IMR-90 (cell line): ENCODE data around the gene AGAP9. TPM values are rescaled to one million over a fixed set of nuclear protein-coding genes. Genes with fewer than 3 reads are reported as not detected.
"Not testable (repeated sequence)": the region's sequence is repeated elsewhere in the genome, so short reads cannot be mapped to it uniquely, and the experiment has no call there.

Source experiments
- ATAC-seq: fragments of 200-7000 bp; cut with Tn5 transposase; 2 replicates; pipeline ENCODE4 v1.9.1; 2020; ENCODE audit warnings: low read depth, mild to moderate bottlenecking, moderate library complexity
- BruUV-seq: library from RNA; stranded (reverse); fragments of 400-500 nt; replicated peaks from 2 replicates; lab custom pipeline; 2021; lab: Mats Ljungman, UMichigan
- CTCF ChIA-PET: fragments of 300-600 bp; formaldehyde crosslinking; extraction: SDS; loops from one replicate; lab custom pipeline; 2021; ENCODE audit warnings: antibody characterized with exemption; lab: Yijun Ruan, JAX
- POLR2A ChIA-PET: fragments of 300-600 bp; sonication (Branson Sonifier 250); formaldehyde crosslinking; loops from one replicate; lab custom pipeline; 2022; ENCODE audit warnings: antibody characterized with exemption; ENCODE audit not compliant: unreplicated experiment; lab: Charles Lee
- DNase-seq: peaks from one replicate; pipeline ENCODE4 v3.0.0; 2013
- H2AFZ ChIP-seq: replicated peaks from 2 replicates; pipeline ENCODE3; 2013; ENCODE audit warnings: low read length, mild to moderate bottlenecking; ENCODE audit not compliant: poor library complexity
- H2AK5ac ChIP-seq: 2 replicates; pipeline ENCODE4 v1.6.1; 2013; ENCODE audit warnings: low read depth, low read length, inconsistent platforms
- H2AK9ac ChIP-seq: replicated peaks from 2 replicates; pipeline ENCODE3; 2013; ENCODE audit warnings: mild to moderate bottlenecking, low read depth, low read length, moderate library complexity; ENCODE audit not compliant: poor library complexity
- H2BK120ac ChIP-seq: 2 replicates; pipeline ENCODE4 v1.6.1; 2013; ENCODE audit warnings: low read depth, low read length, inconsistent platforms
- H2BK15ac ChIP-seq: 3 replicates; pipeline ENCODE4 v1.6.1; 2013; ENCODE audit warnings: low read depth, low read length, inconsistent platforms
- H2BK20ac ChIP-seq: 2 replicates; pipeline ENCODE4 v1.6.1; 2013; ENCODE audit warnings: low read depth, mild to moderate bottlenecking, inconsistent platforms, low read length, moderate library complexity
- H2BK5ac ChIP-seq: 2 replicates; pipeline ENCODE4 v1.6.1; 2013; ENCODE audit warnings: mild to moderate bottlenecking, low read depth, low read length, inconsistent platforms; ENCODE audit not compliant: poor library complexity, severe bottlenecking
- H3K14ac ChIP-seq: replicated peaks from 2 replicates; pipeline ENCODE4 v1.6.1; 2013; ENCODE audit warnings: low read depth, low read length, inconsistent platforms
- H3K18ac ChIP-seq: 2 replicates; pipeline ENCODE4 v1.6.1; 2013; ENCODE audit warnings: low read depth, low read length, control low read depth
- H3K23ac ChIP-seq: 2 replicates; pipeline ENCODE4 v1.6.1; 2013; ENCODE audit warnings: low read depth, low read length, inconsistent platforms
- H3K27ac ChIP-seq: 2 replicates; pipeline ENCODE4 v1.5.1; 2013; ENCODE audit warnings: mild to moderate bottlenecking, control low read depth, low read length; ENCODE audit not compliant: insufficient read depth
- H3K27me3 ChIP-seq: 2 replicates; pipeline ENCODE4 v1.6.1; 2013; ENCODE audit warnings: low read length; ENCODE audit not compliant: control insufficient read depth, insufficient read depth
- H3K36me3 ChIP-seq: 2 replicates; pipeline ENCODE4 v1.6.1; 2013; ENCODE audit warnings: low read length, mixed read lengths; ENCODE audit not compliant: control insufficient read depth, insufficient read depth
- H3K4ac ChIP-seq: 2 replicates; pipeline ENCODE4 v1.6.1; 2013; ENCODE audit warnings: low read depth, low read length, inconsistent platforms
- H3K4me1 ChIP-seq: 2 replicates; pipeline ENCODE4 v1.6.1; 2013; ENCODE audit warnings: low read length, mixed read lengths; ENCODE audit not compliant: control insufficient read depth, insufficient read depth
- H3K4me2 ChIP-seq: 2 replicates; pipeline ENCODE4 v1.6.1; 2013; ENCODE audit warnings: low read depth, mild to moderate bottlenecking, control low read depth, low read length, moderate library complexity
- H3K4me3 ChIP-seq: 2 replicates; pipeline ENCODE4 v1.5.1; 2013; ENCODE audit warnings: low read depth, mild to moderate bottlenecking, control low read depth, low read length, moderate library complexity; ENCODE audit not compliant: insufficient read depth
- H3K56ac ChIP-seq: 2 replicates; pipeline ENCODE4 v1.6.1; 2013; ENCODE audit warnings: low read length, inconsistent platforms; ENCODE audit not compliant: insufficient read depth; ENCODE audit errors: extremely low read depth
- H3K79me1 ChIP-seq, 2 experiments: 2 replicates each; pipeline ENCODE4 v1.6.1; 2013; ENCODE audit warnings: low read length in 2 of 2, inconsistent platforms in 1 of 2, low read depth in 1 of 2
- H3K9ac ChIP-seq: 2 replicates; pipeline ENCODE4 v1.6.1; 2013; ENCODE audit warnings: low read depth, low read length, control low read depth
- H3K9me1 ChIP-seq: 2 replicates; pipeline ENCODE4 v1.6.1; 2013; ENCODE audit warnings: low read length, inconsistent platforms; ENCODE audit not compliant: insufficient read depth
- H3K9me3 ChIP-seq: 2 replicates; pipeline ENCODE4 v1.6.1; 2013; ENCODE audit warnings: low read length; ENCODE audit not compliant: control insufficient read depth, insufficient read depth
- H4K20me1 ChIP-seq: 2 replicates; pipeline ENCODE4 v1.6.1; 2013; ENCODE audit warnings: low read length, inconsistent platforms; ENCODE audit not compliant: insufficient read depth
- H4K5ac ChIP-seq: 2 replicates; pipeline ENCODE4 v1.6.1; 2013; ENCODE audit warnings: mild to moderate bottlenecking, low read depth, low read length, control low read depth
- H4K8ac ChIP-seq, 2 experiments: 2 replicates each; pipeline ENCODE4 v1.6.1; 2013; ENCODE audit warnings: low read depth in 2 of 2, low read length in 2 of 2, control low read depth in 1 of 2, inconsistent platforms in 1 of 2
- H4K91ac ChIP-seq: 2 replicates; pipeline ENCODE4 v1.6.1; 2013; ENCODE audit warnings: low read depth, low read length, inconsistent platforms; ENCODE audit not compliant: insufficient read depth
- WGBS, 2 experiments: methylation state at CpG; one replicate each; pipeline versions ENCODE4 v1.1.5 to v1.1.7; 2013; ENCODE audit warnings: missing lambda C conversion rate in 2 of 2; ENCODE audit not compliant: insufficient read length in 1 of 2; ENCODE audit errors: extremely low coverage in 2 of 2; 5-methylcytosine and 5-hydroxymethylcytosine counted together
- dilution Hi-C: fragments of 300-500 bp; cut with HindIII; formaldehyde crosslinking; loops from one replicate; pipeline ENCODE4 v1.14.3; 2018; ENCODE audit warnings: low sequenced_read_pairs; ENCODE audit not compliant: unreplicated experiment
- in situ Hi-C: fragments of 300-500 bp; cut with MboI; formaldehyde crosslinking; loops from 3 replicates; pipeline ENCODE4 v1.14.3; 2019; ENCODE audit warnings: low sequenced_read_pairs, inconsistent platforms, mixed read lengths
- intact Hi-C: fragments of 100-400 bp; cut with micrococcal nuclease; formaldehyde crosslinking; loops from 2 replicates; pipeline ENCODE4 v1.10.0; 2022
- polyA plus RNA-seq, 3 experiments: library from polyadenylated mRNA; depleted of rRNA; stranded (reverse); fragments of >200 nt; gene quantifications; 2 replicates each; pipeline ENCODE4 v1.2.3, GENCODE V29; 2012; ENCODE audit warnings: low replicate concordance in 1 of 3
- total RNA-seq: library from RNA; depleted of rRNA; stranded (reverse); fragments of >200 nt; gene quantifications from 2 replicates; pipeline ENCODE4 v1.2.3, GENCODE V29; 2012

Gene AGAP9
- total and polyA plus RNA-seq, 2 of the 4 experiments (the other 2 are of a cell fraction): 3.2 to 11.2 TPM

- H2BK15ac ChIP-seq, intact Hi-C loops, BruUV-seq, DNase-seq, H4K8ac ChIP-seq, H4K5ac ChIP-seq, dilution Hi-C loops, in situ Hi-C loops, H3K4ac ChIP-seq, H3K56ac ChIP-seq, H2BK20ac ChIP-seq, H2AK9ac ChIP-seq, H2BK5ac ChIP-seq, H3K9ac ChIP-seq, H3K23ac ChIP-seq, H4K20me1 ChIP-seq, H2AFZ ChIP-seq, H3K79me1 ChIP-seq, CTCF ChIA-PET, H3K4me1 ChIP-seq, H3K4me2 ChIP-seq, POLR2A ChIA-PET, H3K4me3 ChIP-seq, H3K27ac ChIP-seq, H3K9me3 ChIP-seq, H3K9me1 ChIP-seq, ATAC-seq, H3K36me3 ChIP-seq, H3K27me3 ChIP-seq, H3K14ac ChIP-seq, H2AK5ac ChIP-seq, H2BK120ac ChIP-seq, H3K18ac ChIP-seq, H4K91ac ChIP-seq: not testable (repeated sequence)
- no CpG with 5 or more reads among the region's 47 CpGs for WGBS, 2 experiments
These were observed 42.1 kb upstream of the AGAP9 start for GRCh38 chr10:47565517-47565920.

GRCh38 chr10:47564953-47565352 is 41.5 kb upstream of the AGAP9 start:
- H3K56ac ChIP-seq, H3K9ac ChIP-seq, H3K9me1 ChIP-seq, H2BK20ac ChIP-seq, H4K5ac ChIP-seq, H3K4me3 ChIP-seq, H3K4me1 ChIP-seq, CTCF ChIA-PET, intact Hi-C loops, H3K27ac ChIP-seq, H2BK15ac ChIP-seq, H3K9me3 ChIP-seq, H4K91ac ChIP-seq, H3K14ac ChIP-seq, H2BK5ac ChIP-seq, H2AK9ac ChIP-seq, BruUV-seq, H3K79me1 ChIP-seq, POLR2A ChIA-PET, H2BK120ac ChIP-seq, H4K20me1 ChIP-seq, H4K8ac ChIP-seq, in situ Hi-C loops, H2AFZ ChIP-seq, dilution Hi-C loops, ATAC-seq, H3K18ac ChIP-seq, H3K4me2 ChIP-seq, H3K23ac ChIP-seq, DNase-seq, H3K36me3 ChIP-seq, H2AK5ac ChIP-seq, H3K27me3 ChIP-seq, H3K4ac ChIP-seq: not testable (repeated sequence)
- WGBS, 2 experiments: no CpG with 5 or more reads among the region's 27 CpGs
